Smooth muscle cell (in vitro differentiated cells): ENCODE data around the gene CCM2L. TPM values are rescaled to one million over a fixed set of nuclear protein-coding genes. Genes with fewer than 3 reads are reported as not detected.

Source experiments
- DNase-seq: peaks from one replicate; lab custom pipeline; 2025; ENCODE audit not compliant: unreplicated experiment; lab: John Stamatoyannopoulos, UW
- H2AFZ ChIP-seq: fragments of 200-600 bp; sonication (generic); 2 replicates; pipeline ENCODE4 v1.6.0; 2016; ENCODE audit warnings: antibody characterized with exemption, low read depth, mild to moderate bottlenecking
- H3F3A ChIP-seq: fragments of 200-600 bp; sonication (generic); 2 replicates; pipeline ENCODE4 v1.6.0; 2017; ENCODE audit warnings: antibody characterized with exemption, low read depth
- H3K27ac ChIP-seq: fragments of 200-600 bp; sonication (generic); 2 replicates; pipeline ENCODE4 v1.5.1; 2016; ENCODE audit warnings: low read depth, mild to moderate bottlenecking
- H3K27me3 ChIP-seq: fragments of 200-600 bp; sonication (generic); 2 replicates; pipeline ENCODE4 v1.6.1; 2016; ENCODE audit warnings: low read depth, mild to moderate bottlenecking
- H3K36me3 ChIP-seq: fragments of 200-600 bp; sonication (generic); 2 replicates; pipeline ENCODE4 v1.5.1; 2016; ENCODE audit warnings: low read depth
- H3K4me1 ChIP-seq: fragments of 200-600 bp; sonication (generic); 2 replicates; pipeline ENCODE4 v1.5.1; 2016; ENCODE audit warnings: low read depth
- H3K4me2 ChIP-seq: fragments of 200-600 bp; sonication (generic); 2 replicates; pipeline ENCODE4 v1.6.0; 2016; ENCODE audit warnings: mild to moderate bottlenecking
- H3K4me3 ChIP-seq: fragments of 200-600 bp; sonication (generic); 2 replicates; pipeline ENCODE4 v1.5.1; 2016; ENCODE audit warnings: mild to moderate bottlenecking
- H3K79me2 ChIP-seq: fragments of 200-600 bp; sonication (generic); 2 replicates; pipeline ENCODE4 v1.6.0; 2016; ENCODE audit warnings: low read depth, mild to moderate bottlenecking
- H3K9ac ChIP-seq: fragments of 200-600 bp; sonication (generic); 2 replicates; pipeline ENCODE4 v1.6.0; 2016; ENCODE audit warnings: low read depth
- H3K9me3 ChIP-seq: fragments of 200-600 bp; sonication (generic); replicated peaks from 2 replicates; pipeline ENCODE4 v1.5.1; 2016; ENCODE audit warnings: low read depth
- H4K20me1 ChIP-seq: fragments of 200-600 bp; sonication (generic); 2 replicates; pipeline ENCODE4 v1.6.0; 2016; ENCODE audit warnings: low read depth
- CTCF ChIP-seq: fragments of 200-600 bp; sonication (generic); IDR thresholded peaks from 2 replicates; pipeline ENCODE4 v1.5.1; 2017; ENCODE audit warnings: borderline replicate concordance, mild to moderate bottlenecking, antibody characterized with exemption; ENCODE audit not compliant: insufficient read depth, poor library complexity, severe bottlenecking
- WGBS: methylation state at CpG from one replicate; pipeline ENCODE4 v1.1.7; 2016; ENCODE audit warnings: low lambda C conversion rate; 5-methylcytosine and 5-hydroxymethylcytosine counted together
- polyA plus RNA-seq: library from polyadenylated mRNA; unstranded; fragments of >200 nt; fragmentation: Nextera tagmentation; extraction: Ambion mirVana; gene quantifications from 2 replicates; pipeline ENCODE4 v1.2.1, GENCODE V29; 2016
- total RNA-seq: library from RNA; depleted of rRNA; stranded (reverse); fragments of >200 nt; gene quantifications from 2 replicates; pipeline ENCODE4 v1.2.3, GENCODE V29; 2014

CCM2L gene
- total and polyA plus RNA-seq, 2 experiments from 2014 or later, result 0.27 TPM; not detected in 1

- no peak for TF ChIP-seq CTCF
- H3K4me1 ChIP-seq, result no peaks in the 10 kb centered on the region
- H3K36me3 ChIP-seq, result no peaks in the 10 kb centered on the region
- no peak overlapping the region for H3K4me3 ChIP-seq
- H4K20me1 ChIP-seq, result no peaks in the 10 kb centered on the region
- 67% methylated on average over 10 of the region's 10 CpGs for WGBS
- no peak overlapping the region for H2AFZ ChIP-seq
- peaks cover 35% of the 10 kb centered on the region for H3K27me3 ChIP-seq
- DNase-seq, result no peak
- no peaks in the 10 kb centered on the region for H3K79me2 ChIP-seq
- H3F3A ChIP-seq, result no peaks in the 10 kb centered on the region
- H3K27ac ChIP-seq, result no peak overlapping the region
- H3K9me3 ChIP-seq, result no peaks in the 10 kb centered on the region
- no peak overlapping the region for H3K4me2 ChIP-seq
- no peak overlapping the region for H3K9ac ChIP-seq
Observed at GRCh38 chr20:32036716-32037485, 26.7 kb downstream of the CCM2L start.

- H3K9me3 ChIP-seq, result no peaks in the 10 kb centered on the region
- no peak for DNase-seq
- H3K27ac ChIP-seq, result no peak overlapping the region
- TF ChIP-seq CTCF, result no peak
- H3K4me1 ChIP-seq, result no peaks in the 10 kb centered on the region
- no peaks in the 10 kb centered on the region for H3K79me2 ChIP-seq
- no peak overlapping the region for H3K4me2 ChIP-seq
- H3F3A ChIP-seq, result no peaks in the 10 kb centered on the region
- no peak overlapping the region for H3K4me3 ChIP-seq
- H3K27me3 ChIP-seq, result peaks cover 42% of the 10 kb centered on the region
- no peaks in the 10 kb centered on the region for H4K20me1 ChIP-seq
- H2AFZ ChIP-seq, result no peak overlapping the region
- no peak overlapping the region for H3K9ac ChIP-seq
- H3K36me3 ChIP-seq, result no peaks in the 10 kb centered on the region
- WGBS, result 68% methylated on average over 4 of the region's 4 CpGs
Observed at GRCh38 chr20:32037929-32038328, 27.7 kb downstream of the CCM2L start.

GRCh38 chr20:32040142-32040953 lies 30.1 kb downstream of the CCM2L start:
- H3K9ac ChIP-seq, result no peak overlapping the region

More at GRCh38 chr20:32040142-32040953, 30.1 kb downstream of the CCM2L start:
- H2AFZ ChIP-seq, result no peak overlapping the region
- H3K27ac ChIP-seq, result no peak overlapping the region
- H3K4me3 ChIP-seq, result no peak overlapping the region
- no peaks in the 10 kb centered on the region for H4K20me1 ChIP-seq
- H3K79me2 ChIP-seq, result no peaks in the 10 kb centered on the region
- H3F3A ChIP-seq, result no peaks in the 10 kb centered on the region
- no peak for DNase-seq
- H3K4me1 ChIP-seq, result no peaks in the 10 kb centered on the region
- WGBS, result 72% methylated on average over 10 of the region's 10 CpGs
- H3K4me2 ChIP-seq, result no peak overlapping the region
- H3K9me3 ChIP-seq, result no peaks in the 10 kb centered on the region
- H3K27me3 ChIP-seq, result peaks cover 37% of the 10 kb centered on the region
- TF ChIP-seq CTCF, result no peak
- H3K36me3 ChIP-seq, result no peaks in the 10 kb centered on the region
